HG03457 (cell line): Measurements from ENCODE around the gene SEMA4C.
"Not testable (repeated sequence)": the region's sequence is repeated elsewhere in the genome, so short reads cannot be mapped to it uniquely, and the experiment has no call there.

ENCODE experiments used
- ATAC-seq: cut with Tn5 transposase; IDR thresholded peaks from one replicate; pipeline ENCODE4 v1.9.1; 2021; ENCODE audit warnings: moderate number of reproducible peaks; ENCODE audit not compliant: unreplicated experiment

SEMA4C gene

GRCh38 chr2:96898641-96899412, 28.9 kb upstream of the SEMA4C start:
- ATAC-seq: no peak

DNA sequence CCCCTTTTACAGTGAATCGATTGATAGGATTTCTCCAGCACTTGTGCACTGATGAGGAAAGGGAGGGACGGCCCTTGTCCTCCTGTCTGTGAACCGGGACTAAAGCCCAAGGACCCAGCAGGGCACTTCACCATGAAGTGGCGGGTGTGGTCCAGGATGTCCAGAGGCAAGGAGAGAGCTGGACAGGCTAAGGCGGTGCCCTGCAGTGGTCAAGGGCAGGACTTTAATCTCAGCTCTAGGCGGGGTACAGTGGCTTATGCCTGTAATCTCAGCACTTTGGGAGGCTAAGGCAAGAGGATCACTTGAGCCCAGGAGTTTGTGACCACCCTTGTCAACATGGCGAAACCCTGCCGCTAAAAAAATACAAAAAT, 28.2 kb upstream of the SEMA4C start:
- ATAC-seq: no peak

DNA sequence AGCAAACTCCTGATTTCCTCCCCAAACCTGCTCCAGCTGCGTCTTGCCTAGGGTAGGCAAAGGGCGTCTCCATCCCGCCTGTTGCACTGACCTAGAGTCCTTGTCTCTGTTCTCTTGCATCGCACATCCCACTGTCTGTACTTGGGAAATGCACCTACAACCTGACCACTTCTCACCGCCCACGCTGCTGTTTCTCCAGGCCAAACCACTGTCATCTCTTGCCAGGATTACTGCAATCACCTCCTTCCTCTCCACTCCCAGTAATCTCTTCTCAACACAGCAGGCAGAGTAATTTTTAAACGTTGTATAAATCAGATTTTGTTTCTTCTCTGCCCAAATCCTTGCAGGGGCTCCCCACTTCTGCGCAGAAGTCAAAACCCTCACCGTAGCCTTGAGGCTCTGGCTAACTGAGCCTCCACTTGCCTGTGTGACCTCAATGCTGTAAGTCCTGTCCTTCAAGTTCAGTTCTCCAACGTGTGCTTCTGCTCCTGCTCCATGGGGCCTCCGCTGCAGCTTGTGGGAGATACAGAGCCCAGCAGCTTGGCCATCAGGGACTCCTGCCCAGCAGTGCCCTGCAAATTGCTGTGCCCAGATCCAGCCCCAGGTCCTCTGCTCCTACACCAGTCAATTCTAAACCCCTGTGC, 27.7 kb upstream of the SEMA4C start:
- no peak for ATAC-seq

DNA sequence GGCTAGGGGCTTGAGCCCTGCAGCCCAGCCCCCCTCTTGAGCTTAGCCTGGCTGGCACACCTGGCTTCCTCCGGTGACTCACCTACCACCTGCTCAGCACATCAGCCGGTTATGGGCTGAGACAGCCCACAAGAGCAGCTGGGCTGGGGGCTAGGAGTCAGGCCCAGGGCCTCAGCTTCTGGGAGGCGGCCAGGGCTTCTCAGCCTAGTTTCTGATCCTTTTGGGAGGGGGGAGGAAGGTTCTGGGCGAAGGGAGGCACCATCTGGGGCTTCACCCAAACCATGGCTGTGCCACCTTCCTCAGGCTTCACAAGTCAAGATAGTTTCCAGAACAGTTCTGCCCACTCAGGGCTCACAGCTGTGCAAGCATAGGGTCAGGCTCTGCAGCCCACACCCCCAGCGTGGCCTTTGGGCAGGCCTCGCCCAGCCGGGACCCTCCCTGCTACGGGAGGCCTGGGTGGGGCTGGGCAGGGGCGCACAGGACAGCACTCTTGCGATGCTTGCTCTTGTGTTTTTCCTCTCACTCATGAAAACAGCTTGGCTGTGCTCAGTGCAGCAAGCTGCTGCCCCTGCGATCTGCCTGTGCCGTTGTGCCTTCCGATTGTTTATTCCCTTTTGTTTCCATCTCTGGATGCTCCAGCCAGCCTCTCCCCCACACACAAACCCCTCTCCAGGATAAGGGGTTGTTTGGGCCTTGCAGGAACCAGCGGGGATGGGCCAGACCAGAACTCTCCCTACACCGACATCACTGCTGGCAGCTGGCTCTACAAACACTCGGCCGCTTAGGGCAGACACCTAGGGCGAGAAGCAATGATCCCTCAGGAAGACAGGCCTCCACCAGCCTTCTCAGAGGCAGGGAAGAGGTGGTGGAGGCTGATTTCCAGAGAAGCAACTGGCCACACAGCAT, 26.1 kb upstream of the SEMA4C start:
- ATAC-seq: no peak

- no peak for ATAC-seq
Observed at GRCh38 chr2:96895032-96895745, 25.3 kb upstream of the SEMA4C start.

GRCh38 chr2:96894151-96894531, 24.3 kb upstream of the SEMA4C start:
- no peak for ATAC-seq

GRCh38 chr2:96893289-96894150, 23.6 kb upstream of the SEMA4C start:
- ATAC-seq: no peak

- ATAC-seq: no peak
Observed at GRCh38 chr2:96891591-96892333, 21.9 kb upstream of the SEMA4C start.

DNA sequence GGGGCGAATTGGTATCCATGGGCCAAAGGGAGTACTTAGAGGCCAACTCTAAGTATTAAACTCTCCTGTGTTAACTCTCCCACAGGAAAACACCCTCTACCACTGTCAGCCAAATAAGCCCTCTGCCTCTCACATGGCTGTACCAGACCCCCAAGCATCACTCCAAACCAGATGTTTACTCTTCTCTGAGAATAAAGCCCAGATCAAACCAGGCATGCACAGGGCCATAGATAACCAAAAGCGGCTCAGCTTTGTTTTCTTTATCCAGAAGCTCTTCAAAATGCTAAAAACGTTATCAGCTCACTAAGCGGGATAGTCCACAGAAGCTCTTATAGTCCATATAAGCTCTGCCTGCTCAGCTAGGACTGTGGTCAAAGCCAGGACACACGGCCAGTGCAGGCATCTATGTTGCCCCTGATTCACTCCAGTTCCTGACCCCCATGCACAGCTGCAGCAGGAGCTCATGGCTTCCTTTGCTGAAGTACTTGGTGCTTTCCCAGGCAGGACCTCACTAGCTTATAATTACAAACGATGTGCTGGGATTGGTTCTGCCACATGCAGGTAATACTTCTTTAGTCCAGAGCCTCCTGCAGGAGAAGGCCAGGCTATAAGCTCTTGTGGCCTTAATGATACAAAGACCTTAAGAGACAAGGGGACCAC, 21.0 kb upstream of the SEMA4C start:
- ATAC-seq: no peak

DNA sequence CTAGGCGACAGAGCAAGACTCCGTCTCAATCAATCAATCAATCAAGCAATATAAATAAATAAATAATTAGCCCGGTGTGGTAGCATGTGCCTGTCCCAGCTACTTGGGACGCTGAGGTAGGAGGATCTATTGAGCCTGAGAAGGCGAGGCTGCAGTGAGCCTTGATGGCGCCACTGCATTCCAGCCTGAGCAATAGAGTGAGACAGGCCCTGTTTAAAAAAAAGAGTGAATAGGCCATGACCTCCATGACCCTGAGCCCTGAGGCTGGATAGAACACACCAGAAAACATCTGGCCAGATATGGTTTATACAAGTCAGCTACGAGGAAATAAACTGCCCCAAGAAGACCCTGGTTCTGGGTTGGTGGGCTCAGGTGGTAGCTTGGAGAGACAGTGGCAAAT, 20.4 kb upstream of the SEMA4C start:
- no peak for ATAC-seq

GRCh38 chr2:96889502-96889901, 19.6 kb upstream of the SEMA4C start:
- ATAC-seq: not testable (repeated sequence)

DNA sequence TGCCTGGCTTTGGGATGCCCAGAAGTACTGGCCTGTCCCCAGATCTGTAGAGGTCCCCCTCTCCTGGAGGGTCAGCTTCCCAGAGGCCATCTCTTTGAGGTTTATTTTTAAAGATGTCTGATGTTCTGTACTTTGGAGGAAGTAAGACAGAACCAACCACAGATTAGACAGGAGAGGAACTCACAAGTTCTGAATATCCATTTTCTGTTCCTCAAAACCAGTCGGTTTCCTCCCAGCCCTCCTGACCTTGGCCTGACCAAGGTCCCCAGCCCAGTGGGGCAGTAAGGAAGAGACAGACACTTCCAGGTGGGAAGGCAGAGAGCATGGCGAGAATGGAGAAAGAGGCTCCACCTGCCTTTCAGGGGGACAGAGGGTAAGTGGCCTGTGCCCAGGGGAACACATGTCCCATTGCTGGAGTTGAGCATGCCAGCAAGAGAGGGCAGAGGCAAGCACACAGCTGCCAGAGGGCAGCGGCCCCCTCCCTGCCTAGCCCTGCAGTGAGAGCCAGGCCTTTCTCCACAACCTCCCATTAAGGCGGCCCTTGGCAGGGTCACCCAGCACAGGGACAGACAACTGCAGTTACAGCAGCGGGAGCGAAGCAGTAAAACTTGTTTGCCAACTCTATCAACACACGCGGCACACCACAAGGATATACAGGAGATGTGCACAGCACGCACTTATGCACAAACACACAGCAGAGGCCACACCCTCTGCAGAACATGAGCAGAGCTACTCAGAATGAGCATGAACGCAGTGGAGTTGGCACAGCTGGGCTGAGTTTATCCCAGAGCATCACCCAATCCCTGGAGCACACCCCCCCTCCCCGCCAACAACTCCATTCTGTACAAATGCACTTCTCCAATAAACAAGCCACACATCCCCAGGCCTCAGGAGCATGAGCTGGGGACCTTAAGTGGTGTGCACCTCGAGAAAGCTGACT, 18.5 kb upstream of the SEMA4C start:
- ATAC-seq: no peak

DNA sequence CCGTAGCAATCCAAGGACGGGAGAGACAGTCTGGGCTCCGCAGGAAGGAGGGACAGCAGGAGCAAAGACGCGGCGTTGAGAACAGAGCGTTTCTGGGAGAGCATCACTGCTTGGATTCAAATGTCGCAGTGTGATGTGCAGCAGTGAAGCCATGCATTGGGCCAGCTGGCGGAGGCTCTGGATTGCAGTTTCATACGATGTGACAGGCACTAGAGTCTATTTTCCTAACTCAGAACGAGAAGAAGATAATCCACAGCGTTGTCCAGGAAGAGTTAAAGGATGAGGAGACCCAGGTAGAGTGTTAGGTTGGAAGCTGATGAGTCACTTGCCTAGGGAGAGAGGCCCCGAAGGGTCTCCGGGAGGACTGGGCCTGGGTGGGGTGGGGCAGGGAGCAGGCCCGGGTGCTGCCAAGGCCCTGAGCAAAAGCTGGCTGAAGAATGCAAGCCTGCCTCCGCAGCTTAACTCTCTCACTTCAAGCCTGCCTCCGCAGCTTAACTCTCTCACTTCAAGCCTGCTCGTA, 17.7 kb upstream of the SEMA4C start:
- no peak for ATAC-seq

GRCh38 chr2:96885432-96886347, 15.8 kb upstream of the SEMA4C start:
- no peak for ATAC-seq

- no peak for ATAC-seq
Observed at GRCh38 chr2:96884299-96885094, 14.6 kb upstream of the SEMA4C start.

GRCh38 chr2:96883306-96883705, 13.4 kb upstream of the SEMA4C start:
- ATAC-seq: no peak
